GM15510 (cell line): Measurements from ENCODE around the gene KLHL21.

ENCODE experiments used
- POLR2A ChIP-seq: IDR thresholded peaks from 3 replicates; pipeline ENCODE4 v1.6.1; 2011; ENCODE audit warnings: borderline replicate concordance; ENCODE audit not compliant: insufficient read length; ENCODE audit errors: extremely low read depth

The KLHL21 gene

GRCh38 chr1:6594977-6595740 is 7.5 kb downstream of the KLHL21 start:
- no peak for TF ChIP-seq POLR2A

GRCh38 chr1:6593810-6594209 is 8.9 kb downstream of the KLHL21 start:
- TF ChIP-seq POLR2A: no peak

GRCh38 chr1:6592865-6593593 is 9.6 kb downstream of the KLHL21 start:
- no peak for TF ChIP-seq POLR2A

- TF ChIP-seq POLR2A: no peak
Measured at GRCh38 chr1:6592441-6592840, 10.2 kb downstream of the KLHL21 start.

- TF ChIP-seq POLR2A: no peak
Measured at GRCh38 chr1:6591644-6592043, 11.0 kb downstream of the KLHL21 start.

- TF ChIP-seq POLR2A: no peak
Measured at GRCh38 chr1:6591222-6591621, 11.4 kb downstream of the KLHL21 start.

GRCh38 chr1:6590046-6590445 is 12.6 kb downstream of the KLHL21 start:
- TF ChIP-seq POLR2A: no peak

GRCh38 chr1:6588893-6589520 is 13.7 kb downstream of the KLHL21 start:
- TF ChIP-seq POLR2A: no peak

GRCh38 chr1:6588128-6588892 is 14.4 kb downstream of the KLHL21 start:
- no peak for TF ChIP-seq POLR2A

GRCh38 chr1:6587261-6588005 is 15.2 kb downstream of the KLHL21 start:
- no peak for TF ChIP-seq POLR2A

- TF ChIP-seq POLR2A: no peak
Measured at GRCh38 chr1:6586404-6586816, 16.3 kb downstream of the KLHL21 start.

GRCh38 chr1:6585841-6586240 is 16.8 kb downstream of the KLHL21 start:
- no peak for TF ChIP-seq POLR2A

- no peak for TF ChIP-seq POLR2A
Measured at GRCh38 chr1:6585081-6585722, 17.5 kb downstream of the KLHL21 start.
